ENCODE results near the gene NCAM2.

Gene NCAM2

DNA sequence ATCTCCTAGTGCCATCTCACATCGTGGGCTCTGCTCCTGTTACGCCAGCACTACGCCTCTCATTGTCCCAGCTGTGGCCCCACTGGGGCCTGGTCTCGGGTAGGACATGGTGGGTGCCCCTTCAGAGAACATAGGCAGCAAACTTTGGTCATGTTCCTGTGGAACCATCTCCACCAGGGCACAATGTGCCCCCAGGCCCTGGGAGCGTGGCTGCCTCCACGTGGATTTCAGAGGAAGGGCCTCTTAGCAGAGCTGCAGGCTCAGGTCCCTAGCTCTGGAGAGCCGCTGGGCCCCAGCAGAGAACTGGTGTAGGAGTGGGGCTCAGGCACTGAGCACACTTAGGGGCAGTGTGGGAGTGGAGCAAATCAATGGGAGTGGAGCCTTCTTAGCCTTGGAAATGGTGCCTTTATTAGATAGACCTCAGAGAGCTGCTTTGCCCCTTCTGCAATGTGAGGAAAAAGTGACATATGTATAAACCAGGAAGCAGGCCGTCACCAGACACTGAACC, 460.0 kb downstream of the NCAM2 start:
- no peak for DNase-seq (ENCODE audit: low read depth)

DNA sequence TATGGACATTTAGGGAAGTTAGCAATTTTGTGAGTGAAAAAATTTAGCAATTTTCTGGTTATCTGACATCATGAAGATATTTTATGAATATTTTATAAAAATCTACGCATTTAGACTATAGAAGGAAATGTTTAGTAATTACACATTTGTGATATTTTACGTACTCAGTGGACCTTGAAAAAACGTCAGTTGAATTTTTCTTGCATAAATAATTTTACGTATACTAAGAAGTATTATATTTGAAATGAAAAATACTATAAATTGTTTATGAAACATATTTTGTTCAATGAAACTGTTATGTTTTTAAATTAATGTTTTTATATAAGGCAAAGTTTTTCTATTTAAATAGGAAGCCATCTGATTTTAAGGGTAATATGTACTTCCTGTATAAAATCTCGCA, 462.8 kb downstream of the NCAM2 start:
- no peak for DNase-seq (ENCODE audit: low read depth)

DNA sequence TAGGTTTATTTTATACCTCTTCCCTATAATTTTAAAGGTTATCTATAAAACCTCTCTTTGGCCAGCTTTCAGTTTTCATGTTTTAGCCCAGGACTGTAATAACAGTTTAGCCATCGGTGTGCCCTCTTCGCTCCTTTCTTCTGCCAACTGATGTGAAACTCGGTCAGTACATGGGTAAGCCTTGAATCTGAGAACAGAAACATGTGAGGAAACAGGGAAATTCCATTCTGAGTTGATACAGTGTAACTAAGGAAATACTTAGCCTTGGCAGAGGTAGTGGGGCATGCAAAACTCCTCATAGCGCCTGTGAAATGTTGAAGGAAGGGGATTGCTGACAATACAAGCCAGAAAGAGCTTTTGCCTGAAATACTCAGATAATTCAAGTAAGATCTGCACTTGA, 465.2 kb downstream of the NCAM2 start:
- no peak for DNase-seq (ENCODE audit: low read depth)

GRCh38 chr21:21464684-21465083, 466.5 kb downstream of the NCAM2 start:
- no peak for DNase-seq (ENCODE audit: low read depth)

DNA sequence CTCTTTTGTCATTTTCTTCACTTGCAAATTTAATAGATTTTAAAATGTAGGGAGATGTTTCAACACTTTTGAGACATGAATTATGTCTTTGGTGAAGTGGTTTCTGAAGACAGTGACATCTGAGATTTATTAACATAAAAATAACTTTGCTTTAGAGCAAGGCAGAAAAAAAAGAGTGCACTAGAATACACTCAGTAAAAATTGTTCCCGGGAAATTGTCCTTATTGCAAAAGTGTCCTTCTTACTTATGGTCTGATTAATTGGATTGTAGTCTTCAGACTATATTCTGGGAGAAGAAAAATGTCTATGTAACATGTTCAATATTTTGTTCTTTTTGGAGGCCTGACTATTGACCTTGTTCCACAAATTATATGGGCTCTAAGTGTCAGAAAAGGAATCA, 468.5 kb downstream of the NCAM2 start:
- DNase-seq (ENCODE audit: low read depth), result no peak

DNA sequence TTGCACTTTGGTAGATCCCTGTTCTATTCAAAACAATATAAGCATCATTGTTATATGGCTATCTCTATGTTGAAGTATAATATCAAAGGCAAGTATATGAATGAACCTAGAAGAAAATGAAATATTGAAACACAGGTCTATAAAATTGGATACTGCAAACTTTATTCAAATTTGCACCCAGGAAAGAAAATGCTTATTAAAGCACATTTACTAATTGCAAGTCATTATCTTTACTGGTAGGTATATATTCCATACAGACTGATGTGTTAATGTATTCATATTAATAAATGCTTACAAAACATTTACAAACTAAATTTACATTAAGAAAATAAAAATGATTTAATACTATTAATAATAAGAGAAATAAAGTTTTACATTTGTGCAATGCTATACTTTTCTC, 469.8 kb downstream of the NCAM2 start:
- no peak for DNase-seq (ENCODE audit: low read depth)

DNA sequence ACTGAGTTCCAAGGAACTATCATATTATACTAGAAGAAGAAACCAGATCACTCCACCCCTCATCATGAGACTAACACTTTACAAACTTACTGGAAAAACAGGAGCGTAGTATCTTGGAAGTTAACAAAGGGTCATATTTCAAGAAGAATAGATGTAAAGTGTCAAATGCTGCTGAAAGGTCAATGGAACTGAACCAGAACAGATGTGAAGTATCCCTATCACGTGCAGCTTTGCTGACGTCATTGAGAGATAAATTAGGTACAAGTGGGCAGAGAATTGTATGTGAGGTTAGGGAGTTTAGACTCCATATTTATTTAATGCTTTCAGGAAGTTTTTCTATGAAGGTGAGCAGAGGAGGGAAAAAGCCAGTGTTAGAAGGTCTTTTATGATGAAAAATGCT, 483.0 kb downstream of the NCAM2 start:
- DNase-seq (ENCODE audit: low read depth), result no peak

- no peak for DNase-seq (ENCODE audit: low read depth)
These were observed 510.6 kb downstream of the NCAM2 start for GRCh38 chr21:21508859-21509258.

DNA sequence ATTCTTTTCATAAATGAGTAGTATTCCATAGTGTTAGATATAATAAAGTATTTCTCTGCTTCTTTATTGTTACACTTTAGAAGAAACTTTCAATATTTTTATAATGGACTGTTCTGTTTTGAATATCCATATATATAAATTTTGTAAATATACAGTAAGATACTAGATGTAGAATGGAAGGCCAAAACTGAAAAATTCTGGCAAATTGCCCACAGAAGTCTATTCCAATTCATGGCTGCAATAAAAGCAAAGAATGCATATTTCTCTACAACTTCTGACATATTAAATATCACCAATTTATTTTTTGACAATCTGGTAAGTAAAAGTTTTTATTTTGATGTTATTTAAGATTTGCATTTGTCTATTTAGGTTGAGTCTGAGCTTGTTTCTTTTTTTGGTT, 532.5 kb downstream of the NCAM2 start:
- no peak for DNase-seq (ENCODE audit: low read depth)

- no peak for DNase-seq (ENCODE audit: low read depth)
These were observed 549.3 kb downstream of the NCAM2 start for GRCh38 chr21:21547368-21547953.

DNA sequence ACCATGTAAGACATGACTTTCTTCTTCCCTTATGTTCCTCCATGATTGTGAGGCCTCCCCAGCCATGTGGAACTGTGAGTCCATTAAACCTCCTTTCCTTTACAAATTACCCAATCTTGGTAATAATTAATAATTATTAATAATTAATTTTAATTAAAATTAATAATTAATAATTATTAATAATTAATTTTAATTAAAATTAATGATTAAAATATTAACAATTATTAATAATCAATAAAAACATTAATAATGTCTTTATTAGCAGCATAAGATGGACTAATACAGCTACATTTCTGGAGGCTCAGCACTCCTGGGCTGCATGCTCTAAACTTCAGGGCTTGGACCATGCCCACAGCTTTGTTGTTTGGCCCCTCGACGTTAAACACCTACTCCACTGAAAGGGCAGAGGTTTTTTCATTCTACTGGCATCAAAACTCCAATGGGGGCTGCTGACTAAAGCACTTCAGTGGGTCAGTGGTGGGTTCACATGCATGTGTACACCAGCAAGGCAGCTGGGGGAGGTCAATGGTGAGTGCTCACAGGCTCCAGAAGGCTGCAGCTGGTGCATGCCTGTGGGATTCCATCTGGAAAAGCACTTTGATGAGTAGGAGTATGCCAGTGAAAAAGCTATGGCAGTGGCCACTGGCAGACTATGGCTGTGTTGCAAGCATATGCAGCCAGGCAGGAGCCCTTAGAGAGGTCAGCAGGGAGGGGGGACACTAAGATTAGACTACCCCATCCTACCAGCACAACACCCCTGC, 561.3 kb downstream of the NCAM2 start:
- no peak for DNase-seq (ENCODE audit: low read depth)
